IMR-90 (cell line): ENCODE measurements around the gene PTPRC. TPM values are rescaled to one million over a fixed set of nuclear protein-coding genes. Genes with fewer than 3 reads are reported as not detected.

Source experiments
- ATAC-seq: fragments of 200-7000 bp; cut with Tn5 transposase; 2 replicates; pipeline ENCODE4 v1.9.1; 2020; ENCODE audit warnings: low read depth, mild to moderate bottlenecking, moderate library complexity
- BruUV-seq: library from RNA; stranded (reverse); fragments of 400-500 nt; replicated peaks from 2 replicates; lab custom pipeline; 2021; lab: Mats Ljungman, UMichigan
- CTCF ChIA-PET: fragments of 300-600 bp; formaldehyde crosslinking; extraction: SDS; loops from one replicate; lab custom pipeline; 2021; ENCODE audit warnings: antibody characterized with exemption; lab: Yijun Ruan, JAX
- POLR2A ChIA-PET: fragments of 300-600 bp; sonication (Branson Sonifier 250); formaldehyde crosslinking; loops from one replicate; lab custom pipeline; 2022; ENCODE audit warnings: antibody characterized with exemption; ENCODE audit not compliant: unreplicated experiment; lab: Charles Lee
- DNase-seq: peaks from one replicate; pipeline ENCODE4 v3.0.0; 2013
- H2AFZ ChIP-seq: replicated peaks from 2 replicates; pipeline ENCODE3; 2013; ENCODE audit warnings: low read length, mild to moderate bottlenecking; ENCODE audit not compliant: poor library complexity
- H2AK5ac ChIP-seq: 2 replicates; pipeline ENCODE4 v1.6.1; 2013; ENCODE audit warnings: low read depth, low read length, inconsistent platforms
- H2AK9ac ChIP-seq: replicated peaks from 2 replicates; pipeline ENCODE3; 2013; ENCODE audit warnings: mild to moderate bottlenecking, low read depth, low read length, moderate library complexity; ENCODE audit not compliant: poor library complexity
- H2BK120ac ChIP-seq: 2 replicates; pipeline ENCODE4 v1.6.1; 2013; ENCODE audit warnings: low read depth, low read length, inconsistent platforms
- H2BK15ac ChIP-seq: 3 replicates; pipeline ENCODE4 v1.6.1; 2013; ENCODE audit warnings: low read depth, low read length, inconsistent platforms
- H2BK20ac ChIP-seq: 2 replicates; pipeline ENCODE4 v1.6.1; 2013; ENCODE audit warnings: low read depth, mild to moderate bottlenecking, inconsistent platforms, low read length, moderate library complexity
- H2BK5ac ChIP-seq: 2 replicates; pipeline ENCODE4 v1.6.1; 2013; ENCODE audit warnings: mild to moderate bottlenecking, low read depth, low read length, inconsistent platforms; ENCODE audit not compliant: poor library complexity, severe bottlenecking
- H3K14ac ChIP-seq: replicated peaks from 2 replicates; pipeline ENCODE4 v1.6.1; 2013; ENCODE audit warnings: low read depth, low read length, inconsistent platforms
- H3K18ac ChIP-seq: 2 replicates; pipeline ENCODE4 v1.6.1; 2013; ENCODE audit warnings: low read depth, low read length, control low read depth
- H3K23ac ChIP-seq: 2 replicates; pipeline ENCODE4 v1.6.1; 2013; ENCODE audit warnings: low read depth, low read length, inconsistent platforms
- H3K27ac ChIP-seq: 2 replicates; pipeline ENCODE4 v1.5.1; 2013; ENCODE audit warnings: mild to moderate bottlenecking, control low read depth, low read length; ENCODE audit not compliant: insufficient read depth
- H3K27me3 ChIP-seq: 2 replicates; pipeline ENCODE4 v1.6.1; 2013; ENCODE audit warnings: low read length; ENCODE audit not compliant: control insufficient read depth, insufficient read depth
- H3K36me3 ChIP-seq: 2 replicates; pipeline ENCODE4 v1.6.1; 2013; ENCODE audit warnings: low read length, mixed read lengths; ENCODE audit not compliant: control insufficient read depth, insufficient read depth
- H3K4ac ChIP-seq: 2 replicates; pipeline ENCODE4 v1.6.1; 2013; ENCODE audit warnings: low read depth, low read length, inconsistent platforms
- H3K4me1 ChIP-seq: 2 replicates; pipeline ENCODE4 v1.6.1; 2013; ENCODE audit warnings: low read length, mixed read lengths; ENCODE audit not compliant: control insufficient read depth, insufficient read depth
- H3K4me2 ChIP-seq: 2 replicates; pipeline ENCODE4 v1.6.1; 2013; ENCODE audit warnings: low read depth, mild to moderate bottlenecking, control low read depth, low read length, moderate library complexity
- H3K4me3 ChIP-seq: 2 replicates; pipeline ENCODE4 v1.5.1; 2013; ENCODE audit warnings: low read depth, mild to moderate bottlenecking, control low read depth, low read length, moderate library complexity; ENCODE audit not compliant: insufficient read depth
- H3K56ac ChIP-seq: 2 replicates; pipeline ENCODE4 v1.6.1; 2013; ENCODE audit warnings: low read length, inconsistent platforms; ENCODE audit not compliant: insufficient read depth; ENCODE audit errors: extremely low read depth
- H3K79me1 ChIP-seq, 2 experiments: 2 replicates each; pipeline ENCODE4 v1.6.1; 2013; ENCODE audit warnings: low read length in 2 of 2, inconsistent platforms in 1 of 2, low read depth in 1 of 2
- H3K9ac ChIP-seq: 2 replicates; pipeline ENCODE4 v1.6.1; 2013; ENCODE audit warnings: low read depth, low read length, control low read depth
- H3K9me1 ChIP-seq: 2 replicates; pipeline ENCODE4 v1.6.1; 2013; ENCODE audit warnings: low read length, inconsistent platforms; ENCODE audit not compliant: insufficient read depth
- H3K9me3 ChIP-seq: 2 replicates; pipeline ENCODE4 v1.6.1; 2013; ENCODE audit warnings: low read length; ENCODE audit not compliant: control insufficient read depth, insufficient read depth
- H4K20me1 ChIP-seq: 2 replicates; pipeline ENCODE4 v1.6.1; 2013; ENCODE audit warnings: low read length, inconsistent platforms; ENCODE audit not compliant: insufficient read depth
- H4K5ac ChIP-seq: 2 replicates; pipeline ENCODE4 v1.6.1; 2013; ENCODE audit warnings: mild to moderate bottlenecking, low read depth, low read length, control low read depth
- H4K8ac ChIP-seq, 2 experiments: 2 replicates each; pipeline ENCODE4 v1.6.1; 2013; ENCODE audit warnings: low read depth in 2 of 2, low read length in 2 of 2, control low read depth in 1 of 2, inconsistent platforms in 1 of 2
- H4K91ac ChIP-seq: 2 replicates; pipeline ENCODE4 v1.6.1; 2013; ENCODE audit warnings: low read depth, low read length, inconsistent platforms; ENCODE audit not compliant: insufficient read depth
- CHD1 ChIP-seq: IDR thresholded peaks from 2 replicates; pipeline ENCODE4 v1.6.1; 2012; ENCODE audit warnings: low read depth, low read length, improper control_type of control experiment
- NFE2L2 ChIP-seq: fragments of 150-350 bp; IDR thresholded peaks from 2 replicates; pipeline ENCODE4 v1.6.1; 2016; ENCODE audit warnings: low read depth, mild to moderate bottlenecking, low read length
- POLR2A ChIP-seq: IDR thresholded peaks from 2 replicates; pipeline ENCODE4 v1.6.1; 2012; ENCODE audit warnings: mild to moderate bottlenecking, low read depth, low read length
- RAD21 ChIP-seq: IDR thresholded peaks from 2 replicates; pipeline ENCODE4 v1.6.1; 2012; ENCODE audit warnings: low read length, improper control_type of control experiment
- SMC3 ChIP-seq: fragments of 150-350 bp; IDR thresholded peaks from 2 replicates; pipeline ENCODE4 v1.6.1; 2016; ENCODE audit warnings: low read depth, mild to moderate bottlenecking, antibody characterized with exemption, low read length, moderate library complexity
- dilution Hi-C: fragments of 300-500 bp; cut with HindIII; formaldehyde crosslinking; loops from one replicate; pipeline ENCODE4 v1.14.3; 2018; ENCODE audit warnings: low sequenced_read_pairs; ENCODE audit not compliant: unreplicated experiment
- in situ Hi-C: fragments of 300-500 bp; cut with MboI; formaldehyde crosslinking; loops from 3 replicates; pipeline ENCODE4 v1.14.3; 2019; ENCODE audit warnings: low sequenced_read_pairs, inconsistent platforms, mixed read lengths
- intact Hi-C: fragments of 100-400 bp; cut with micrococcal nuclease; formaldehyde crosslinking; loops from 2 replicates; pipeline ENCODE4 v1.10.0; 2022
- polyA plus RNA-seq, 3 experiments: library from polyadenylated mRNA; depleted of rRNA; stranded (reverse); fragments of >200 nt; gene quantifications; 2 replicates each; pipeline ENCODE4 v1.2.3, GENCODE V29; 2012; ENCODE audit warnings: low replicate concordance in 1 of 3
- total RNA-seq: library from RNA; depleted of rRNA; stranded (reverse); fragments of >200 nt; gene quantifications from 2 replicates; pipeline ENCODE4 v1.2.3, GENCODE V29; 2012

The PTPRC gene
- total and polyA plus RNA-seq, 2 of the 4 experiments (the other 2 are of a cell fraction), result not detected

- H2AK5ac ChIP-seq, result no peak overlapping the region
- no peak overlapping the region for H3K18ac ChIP-seq
- no peak overlapping the region for H2BK120ac ChIP-seq
- no peak overlapping the region for H3K56ac ChIP-seq
- H3K4me3 ChIP-seq, result no peak overlapping the region
- no peaks in the 10 kb centered on the region for H3K79me1 ChIP-seq
- no peak overlapping the region for H4K8ac ChIP-seq
- TF ChIP-seq POLR2A (no peak), SMC3 (no peak), NFE2L2 (no peak), RAD21 (no peak), CHD1 (no peak)
- H3K4ac ChIP-seq, result no peak overlapping the region
- no peak overlapping the region for H2BK15ac ChIP-seq
- H3K9me1 ChIP-seq, result no peaks in the 10 kb centered on the region
- H2BK20ac ChIP-seq, result no peak overlapping the region
- no peak overlapping the region for H2AFZ ChIP-seq
- no peaks in the 10 kb centered on the region for H4K20me1 ChIP-seq
- BruUV-seq, result no TSS peak
- intact Hi-C loops (no loop called here), in situ Hi-C loops (loop anchor here (25.0 kb wide), 2 partner anchors 781 to 1156 kb away; partner anchors contain the start of genes C1orf53 and LHX9), dilution Hi-C loops (no loop called here)
- H3K4me1 ChIP-seq, result no peaks in the 10 kb centered on the region
- ATAC-seq, result no peak
- no peaks in the 10 kb centered on the region for H3K9me3 ChIP-seq
- H4K5ac ChIP-seq, result no peak overlapping the region
- ChIA-PET POLR2A (no interaction called here), CTCF (no interaction called here)
- H3K4me2 ChIP-seq, result no peak overlapping the region
- H4K91ac ChIP-seq, result no peak overlapping the region
- no peak overlapping the region for H2BK5ac ChIP-seq
- no peaks in the 10 kb centered on the region for H3K27me3 ChIP-seq
- H3K9ac ChIP-seq, result no peak overlapping the region
- no peak for DNase-seq
- no peak overlapping the region for H3K23ac ChIP-seq
- no peak overlapping the region for H2AK9ac ChIP-seq
- H3K36me3 ChIP-seq, result no peaks in the 10 kb centered on the region
- H3K14ac ChIP-seq, result no peak overlapping the region
- H3K27ac ChIP-seq, result no peak overlapping the region
Measured at GRCh38 chr1:198693321-198693720, 54.5 kb downstream of the PTPRC start.
